ENCODE measurements around the gene PYGB.

PYGB gene

DNA sequence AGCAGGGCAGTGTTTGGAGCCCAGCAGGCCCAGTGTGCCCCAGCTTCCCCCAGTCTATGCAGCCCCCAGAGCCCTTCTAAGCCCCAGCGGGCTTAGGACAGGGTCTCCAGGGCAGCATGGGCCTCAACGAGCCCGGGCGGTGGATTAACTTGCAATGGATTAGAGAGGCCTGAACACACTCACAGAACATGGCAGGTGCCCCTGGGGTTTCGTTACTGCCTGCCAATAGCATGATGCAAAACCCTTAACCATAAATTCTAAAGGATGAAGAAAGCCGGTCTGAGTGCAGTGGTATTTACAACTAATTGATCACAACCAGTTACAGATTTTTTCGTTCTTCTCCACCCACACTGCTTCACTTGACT lies 33.5 kb upstream of the PYGB start:
- in situ Hi-C loops (cut with MboI; ENCODE audit: low pct_unique_long_range_greater_than_20kb, low sequenced_read_pairs): no loop called here
- DNase-seq: no peak

- no peak for DNase-seq
- in situ Hi-C loops (cut with MboI; ENCODE audit: low pct_unique_long_range_greater_than_20kb, low sequenced_read_pairs): no loop called here
Measured at GRCh38 chr20:25214819-25215218, 33.1 kb upstream of the PYGB start.

GRCh38 chr20:25215521-25215920 lies 32.4 kb upstream of the PYGB start:
- in situ Hi-C loops (cut with MboI; ENCODE audit: low pct_unique_long_range_greater_than_20kb, low sequenced_read_pairs): no loop called here
- no peak for DNase-seq

- in situ Hi-C loops (cut with MboI; ENCODE audit: low pct_unique_long_range_greater_than_20kb, low sequenced_read_pairs): no loop called here
Measured at GRCh38 chr20:25216199-25216945, 31.5 kb upstream of the PYGB start.

DNA sequence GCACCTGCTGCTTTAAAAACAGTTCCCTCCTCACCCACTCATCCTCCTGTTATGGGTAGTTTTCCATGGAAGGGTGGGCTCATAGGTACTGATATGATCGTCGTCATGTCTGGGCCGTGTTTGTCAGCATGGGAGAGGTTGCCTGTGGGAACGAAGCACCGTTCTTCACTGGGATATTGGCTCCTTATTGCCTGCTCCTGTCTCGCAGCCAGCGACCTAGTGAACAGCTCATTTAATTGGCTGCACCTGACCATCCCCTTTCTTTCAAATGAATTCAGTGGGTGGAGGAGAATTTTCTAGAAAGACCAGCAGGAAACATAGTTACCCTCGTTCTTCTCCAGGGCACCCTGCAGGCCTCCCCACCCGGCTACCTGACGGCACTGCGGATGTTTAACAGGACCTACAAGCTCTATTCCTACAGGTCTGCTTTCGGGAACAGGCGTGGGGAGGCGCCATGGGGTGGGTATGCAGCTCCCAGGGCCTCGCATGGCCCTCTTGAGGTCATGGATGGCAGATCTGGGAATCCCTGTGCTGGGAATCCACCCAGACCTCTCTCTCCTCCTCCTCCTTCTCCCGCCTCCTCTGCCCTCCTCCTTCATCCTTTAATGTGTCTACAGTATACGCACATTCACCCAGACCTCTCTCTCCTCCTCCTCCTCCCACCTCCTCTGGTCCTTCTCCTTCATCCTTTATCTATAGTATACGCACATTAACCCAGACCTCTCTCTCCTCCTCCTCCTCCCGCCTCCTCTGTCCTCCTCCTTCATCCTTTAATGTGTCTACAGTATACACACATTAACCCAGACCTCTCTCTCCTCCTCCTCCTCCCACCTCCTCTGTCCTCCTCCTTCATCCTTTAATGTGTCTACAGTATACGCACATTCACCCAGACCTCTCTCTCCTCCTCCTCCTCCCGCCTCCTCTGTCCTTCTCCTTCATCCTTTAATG lies 30.4 kb upstream of the PYGB start:
- in situ Hi-C loops (cut with MboI; ENCODE audit: low pct_unique_long_range_greater_than_20kb, low sequenced_read_pairs): no loop called here
- DNase-seq: no peak

More at GRCh38 chr20:25216199-25216945, 31.5 kb upstream of the PYGB start:
- no peak for DNase-seq

GRCh38 chr20:25218109-25218486 lies 29.8 kb upstream of the PYGB start:
- in situ Hi-C loops (cut with MboI; ENCODE audit: low pct_unique_long_range_greater_than_20kb, low sequenced_read_pairs): no loop called here
- no peak for DNase-seq

DNA sequence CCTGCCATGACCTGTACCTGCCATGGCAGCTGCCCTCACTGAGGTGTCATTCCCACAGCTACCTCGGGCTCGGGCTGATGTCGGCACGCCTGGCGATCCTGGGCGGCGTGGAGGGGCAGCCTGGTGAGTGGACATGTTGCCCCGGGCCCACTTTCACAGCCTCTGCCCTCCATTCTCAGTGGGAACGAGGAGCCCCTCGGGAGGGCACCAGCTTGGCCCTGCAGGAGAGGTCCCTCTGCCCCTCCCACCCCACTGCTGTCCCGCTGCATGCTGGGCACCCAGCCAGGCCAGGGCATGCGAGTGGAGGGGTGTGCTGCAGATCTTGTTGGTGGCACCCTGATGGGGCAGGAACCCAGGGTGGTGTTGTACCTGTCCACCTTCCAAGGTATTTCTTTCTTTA lies 29.4 kb upstream of the PYGB start:
- DNase-seq: no peak
- in situ Hi-C loops (cut with MboI; ENCODE audit: low pct_unique_long_range_greater_than_20kb, low sequenced_read_pairs): no loop called here

- no peak for DNase-seq
- in situ Hi-C loops (cut with MboI; ENCODE audit: low pct_unique_long_range_greater_than_20kb, low sequenced_read_pairs): no loop called here
Measured at GRCh38 chr20:25219365-25219764, 28.5 kb upstream of the PYGB start.

DNA sequence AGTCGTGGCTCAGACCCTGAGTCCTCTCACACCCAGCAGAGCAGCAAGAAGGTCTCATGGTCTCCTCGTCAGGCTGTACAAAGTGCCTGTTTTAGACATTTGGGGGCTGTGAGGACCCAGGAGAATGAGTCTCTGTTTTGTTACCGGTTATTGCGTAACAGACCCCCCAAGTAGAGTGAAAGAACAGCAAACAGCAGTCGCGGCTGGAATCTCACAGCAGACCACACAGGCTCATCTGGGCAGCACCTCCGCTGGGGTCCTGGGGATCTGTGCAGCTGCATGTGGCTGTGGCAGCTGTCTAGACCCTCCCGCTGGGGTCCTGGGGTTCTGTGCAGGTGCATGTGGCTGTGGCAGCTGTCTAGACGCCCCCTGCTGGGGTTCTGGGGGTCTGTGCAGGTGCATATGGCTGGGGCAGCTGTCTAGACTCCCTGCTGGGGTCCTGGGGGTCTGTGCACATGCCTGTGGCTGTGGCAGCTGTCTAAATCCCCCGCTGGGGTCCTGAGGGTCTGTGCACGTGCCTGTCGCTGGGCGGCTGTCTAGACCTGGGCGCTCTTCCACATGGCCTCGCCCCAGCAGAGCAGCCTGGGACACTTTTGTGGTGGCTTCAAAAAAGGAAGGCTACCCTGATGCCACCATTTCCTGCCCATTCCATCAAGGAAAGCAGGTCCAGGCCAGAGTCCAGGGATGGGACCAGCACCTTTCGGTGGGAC lies 27.7 kb upstream of the PYGB start:
- no peak for DNase-seq
- in situ Hi-C loops (cut with MboI; ENCODE audit: low pct_unique_long_range_greater_than_20kb, low sequenced_read_pairs): no loop called here

GRCh38 chr20:25220810-25221591 lies 26.9 kb upstream of the PYGB start:
- DNase-seq: no peak
- in situ Hi-C loops (cut with MboI; ENCODE audit: low pct_unique_long_range_greater_than_20kb, low sequenced_read_pairs): no loop called here

GRCh38 chr20:25221592-25222460 lies 26.1 kb upstream of the PYGB start:
- DNase-seq: no peak
- in situ Hi-C loops (cut with MboI; ENCODE audit: low pct_unique_long_range_greater_than_20kb, low sequenced_read_pairs): no loop called here

- in situ Hi-C loops (cut with MboI; ENCODE audit: low pct_unique_long_range_greater_than_20kb, low sequenced_read_pairs): no loop called here
- DNase-seq: no peak
Measured at GRCh38 chr20:25222461-25223178, 25.3 kb upstream of the PYGB start.

DNA sequence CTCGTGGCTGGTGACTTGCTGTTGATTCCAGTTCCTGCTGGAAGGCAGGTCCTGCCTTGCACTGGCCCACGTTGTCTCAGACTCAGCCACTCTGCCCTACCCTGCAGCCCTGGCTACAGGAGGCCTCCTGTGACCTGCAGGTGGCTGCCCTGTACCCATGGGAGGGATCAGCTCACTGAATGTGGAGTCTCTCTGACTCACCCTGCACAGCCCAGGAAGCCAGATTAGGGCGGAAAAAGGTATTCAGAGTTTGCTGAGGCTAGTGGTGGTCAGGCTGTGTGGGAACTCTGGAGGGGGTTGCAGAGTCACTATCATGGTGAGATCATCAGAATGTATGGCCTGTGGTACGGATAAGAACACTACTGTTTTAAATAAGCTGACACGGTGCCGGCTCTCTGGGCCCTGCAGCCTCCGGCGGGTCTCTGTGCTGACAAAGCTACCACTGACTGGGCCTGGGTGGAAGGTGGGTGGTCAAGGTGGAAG lies 24.7 kb upstream of the PYGB start:
- in situ Hi-C loops (cut with MboI; ENCODE audit: low pct_unique_long_range_greater_than_20kb, low sequenced_read_pairs): no loop called here
- no peak for DNase-seq

- in situ Hi-C loops (cut with MboI; ENCODE audit: low pct_unique_long_range_greater_than_20kb, low sequenced_read_pairs): no loop called here
- no peak for DNase-seq
Measured at GRCh38 chr20:25223765-25224720, 23.8 kb upstream of the PYGB start.

DNA sequence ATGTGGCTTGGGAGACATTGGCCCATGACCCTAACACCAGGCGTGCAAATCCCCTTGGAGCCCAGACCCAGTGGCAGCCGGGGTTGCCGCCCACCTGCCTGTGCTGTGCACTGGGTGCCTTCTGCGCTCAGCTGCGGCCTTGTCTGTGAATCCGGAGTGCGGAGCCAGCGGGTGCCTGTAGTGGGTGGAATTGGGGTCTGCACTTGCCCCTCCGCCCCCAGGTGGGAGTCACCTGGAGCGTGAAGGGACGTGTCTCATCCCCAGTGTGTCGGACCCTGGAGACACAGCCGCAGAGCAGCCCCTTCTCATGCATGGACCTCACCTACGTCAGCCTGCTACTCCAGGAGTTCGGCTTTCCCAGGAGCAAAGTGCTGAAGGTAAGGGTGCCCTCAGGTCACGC lies 22.9 kb upstream of the PYGB start:
- in situ Hi-C loops (cut with MboI; ENCODE audit: low pct_unique_long_range_greater_than_20kb, low sequenced_read_pairs): no loop called here
- no peak for DNase-seq

DNA sequence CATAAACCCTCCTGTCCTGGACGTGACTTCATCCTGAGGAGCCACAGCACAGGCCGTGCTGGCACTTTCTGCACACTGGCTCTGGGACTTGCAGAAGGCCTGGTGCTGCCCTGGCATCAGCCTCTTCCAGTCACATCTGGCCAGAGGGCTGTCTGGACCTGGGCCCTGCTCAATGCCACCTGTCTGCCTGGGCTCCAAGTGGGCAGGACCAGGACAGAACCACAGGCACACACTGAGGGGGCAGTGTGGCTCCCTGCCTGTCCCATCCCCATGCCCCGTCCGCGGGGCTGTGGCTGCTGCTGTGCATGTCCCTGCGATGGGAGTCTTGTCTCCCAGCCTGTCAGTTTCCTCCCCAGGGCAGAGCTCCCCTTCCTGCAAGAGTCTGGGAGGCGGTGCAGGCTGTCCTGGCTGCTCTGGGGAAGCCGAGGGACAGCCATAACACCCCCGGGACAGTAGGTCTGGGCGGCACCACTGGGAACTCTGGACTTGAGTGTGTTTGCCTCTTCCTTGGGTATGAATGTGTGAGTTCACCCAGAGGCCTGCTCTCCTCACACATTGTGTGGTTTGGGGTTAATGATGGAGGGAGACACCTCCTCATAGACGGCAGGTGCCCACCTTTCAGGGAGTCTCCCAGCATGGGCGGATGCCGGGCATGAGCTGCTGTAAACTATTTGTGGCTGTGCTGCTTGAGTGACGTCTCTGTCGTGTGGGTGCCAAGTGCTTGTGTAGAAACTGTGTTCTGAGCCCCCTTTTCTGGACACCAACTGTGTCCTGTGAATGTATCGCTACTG lies 22.0 kb upstream of the PYGB start:
- in situ Hi-C loops (cut with MboI; ENCODE audit: low pct_unique_long_range_greater_than_20kb, low sequenced_read_pairs): no loop called here
- DNase-seq: no peak
